ENCODE results near the gene POFUT2. TPM values are rescaled to one million over a fixed set of nuclear protein-coding genes. Genes with fewer than 3 reads are reported as not detected.

Gene POFUT2
- total RNA-seq, 2 experiments from 2014 or later: 11.7 to 12.4 TPM

DNA sequence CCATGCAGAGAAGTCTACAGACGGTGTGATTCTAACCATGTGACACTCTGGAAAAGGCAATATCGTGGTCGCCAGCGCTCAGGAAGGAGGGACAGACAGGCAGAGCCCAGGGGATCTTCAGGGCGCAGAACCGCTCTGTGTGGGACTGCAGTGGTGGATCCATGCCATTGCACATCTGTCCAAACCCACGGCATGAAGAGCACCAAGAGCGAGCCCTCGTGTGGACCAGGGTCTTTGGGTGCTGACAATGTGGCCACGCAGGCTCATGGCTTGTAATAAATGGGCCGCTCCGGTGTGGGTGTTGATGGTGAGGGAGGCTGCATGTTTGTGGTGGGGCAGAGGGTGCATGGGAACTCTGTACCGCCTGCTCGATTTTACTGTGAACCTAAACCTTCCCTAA is 25.3 kb upstream of the POFUT2 start:
- Mint-ChIP-seq H3K36me3 (ENCODE audit: low read depth) (no peaks in the 10 kb centered on the region), H3K27me3 (no peaks in the 10 kb centered on the region), H3K9me3 (no peaks in the 10 kb centered on the region), H3K27ac (no peak overlapping the region), H3K4me1 (ENCODE audit: low read depth) (peaks cover 8% of the 10 kb centered on the region), H3K4me3 (no peak overlapping the region)
- TF ChIP-seq, protein P1, sequence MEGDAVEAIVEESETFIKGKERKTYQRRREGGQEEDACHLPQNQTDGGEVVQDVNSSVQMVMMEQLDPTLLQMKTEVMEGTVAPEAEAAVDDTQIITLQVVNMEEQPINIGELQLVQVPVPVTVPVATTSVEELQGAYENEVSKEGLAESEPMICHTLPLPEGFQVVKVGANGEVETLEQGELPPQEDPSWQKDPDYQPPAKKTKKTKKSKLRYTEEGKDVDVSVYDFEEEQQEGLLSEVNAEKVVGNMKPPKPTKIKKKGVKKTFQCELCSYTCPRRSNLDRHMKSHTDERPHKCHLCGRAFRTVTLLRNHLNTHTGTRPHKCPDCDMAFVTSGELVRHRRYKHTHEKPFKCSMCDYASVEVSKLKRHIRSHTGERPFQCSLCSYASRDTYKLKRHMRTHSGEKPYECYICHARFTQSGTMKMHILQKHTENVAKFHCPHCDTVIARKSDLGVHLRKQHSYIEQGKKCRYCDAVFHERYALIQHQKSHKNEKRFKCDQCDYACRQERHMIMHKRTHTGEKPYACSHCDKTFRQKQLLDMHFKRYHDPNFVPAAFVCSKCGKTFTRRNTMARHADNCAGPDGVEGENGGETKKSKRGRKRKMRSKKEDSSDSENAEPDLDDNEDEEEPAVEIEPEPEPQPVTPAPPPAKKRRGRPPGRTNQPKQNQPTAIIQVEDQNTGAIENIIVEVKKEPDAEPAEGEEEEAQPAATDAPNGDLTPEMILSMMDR (IDR thresholded peaks at IDR 0.05): no peak
- ChIA-PET CTCF (no interaction called here), POLR2A (no interaction called here)
- ATAC-seq (no peak), DNase-seq (no peak)
- intact Hi-C loops (cut with micrococcal nuclease): no loop called here

DNA sequence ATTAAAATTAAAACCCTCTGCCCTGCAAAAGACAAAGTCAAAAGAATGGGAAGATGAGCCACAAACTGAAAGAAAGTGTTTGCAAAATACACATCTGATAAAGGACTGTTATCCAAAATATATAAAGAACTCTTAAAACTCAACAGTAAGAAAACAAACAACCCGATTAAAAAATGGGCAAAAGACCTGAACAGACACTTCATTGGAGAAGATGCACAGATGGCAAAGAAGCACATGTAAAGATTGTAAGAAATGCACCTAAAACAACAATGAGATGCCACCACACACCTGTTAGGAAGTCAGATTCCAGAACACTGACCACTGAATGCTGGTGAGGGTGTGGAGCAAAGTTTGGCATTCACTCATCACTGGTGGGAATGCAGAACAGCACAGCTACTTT is 24.6 kb upstream of the POFUT2 start:
- TF ChIP-seq, protein P1 (IDR thresholded peaks at IDR 0.05): no peak
- Mint-ChIP-seq H3K9me3 (no peaks in the 10 kb centered on the region), H3K27me3 (no peaks in the 10 kb centered on the region), H3K36me3 (ENCODE audit: low read depth) (no peaks in the 10 kb centered on the region), H3K4me1 (ENCODE audit: low read depth) (peaks cover 8% of the 10 kb centered on the region), H3K4me3 (no peak overlapping the region), H3K27ac (no peak overlapping the region)
- DNase-seq: no peak
- no peak for ATAC-seq
- POLR2A ChIA-PET: no interaction called here
- CTCF ChIA-PET: no interaction called here
- intact Hi-C loops (cut with micrococcal nuclease): no loop called here

DNA sequence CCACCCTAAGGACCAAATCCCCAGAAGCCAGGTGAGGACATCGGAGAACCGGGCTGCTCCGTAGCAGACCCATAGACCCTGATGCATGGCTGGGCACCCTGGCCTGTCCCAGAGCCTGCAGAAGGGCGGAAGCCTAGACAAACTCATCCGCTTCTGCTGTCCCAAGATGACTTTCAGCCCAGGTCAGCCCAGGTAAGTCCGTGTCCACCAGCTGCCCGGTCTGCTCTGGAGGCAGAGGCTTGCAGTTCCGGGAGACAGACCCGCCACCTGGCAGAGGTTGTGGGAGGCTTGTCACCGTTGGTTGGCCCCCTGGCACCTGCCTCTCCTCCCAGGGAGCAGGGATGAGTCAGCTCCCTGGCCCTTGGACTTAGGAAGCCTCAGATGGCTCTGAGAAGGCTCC is 22.8 kb upstream of the POFUT2 start:
- CTCF ChIA-PET: interaction anchor here (0.8 kb wide), 1 partner anchor 17 kb away, joined by 3 read pairs; no protein-coding TSS in a partner anchor
- no peak overlapping the region for H3K27ac Mint-ChIP-seq
- DNase-seq (no peak), ATAC-seq (no peak)
- POLR2A ChIA-PET: interaction anchor here (0.6 kb wide), 1 partner anchor 227 kb away, joined by 4 read pairs; no protein-coding TSS in a partner anchor
- TF ChIP-seq, protein P1 (IDR thresholded peaks at IDR 0.05): no peak
- H3K9me3 Mint-ChIP-seq: no peaks in the 10 kb centered on the region
- H3K4me1 Mint-ChIP-seq (ENCODE audit: low read depth): peaks cover 8% of the 10 kb centered on the region
- H3K27me3 Mint-ChIP-seq: no peaks in the 10 kb centered on the region
- intact Hi-C loops (cut with micrococcal nuclease): no loop called here
- H3K4me3 Mint-ChIP-seq: no peak overlapping the region
- H3K36me3 Mint-ChIP-seq (ENCODE audit: low read depth): no peaks in the 10 kb centered on the region

DNA sequence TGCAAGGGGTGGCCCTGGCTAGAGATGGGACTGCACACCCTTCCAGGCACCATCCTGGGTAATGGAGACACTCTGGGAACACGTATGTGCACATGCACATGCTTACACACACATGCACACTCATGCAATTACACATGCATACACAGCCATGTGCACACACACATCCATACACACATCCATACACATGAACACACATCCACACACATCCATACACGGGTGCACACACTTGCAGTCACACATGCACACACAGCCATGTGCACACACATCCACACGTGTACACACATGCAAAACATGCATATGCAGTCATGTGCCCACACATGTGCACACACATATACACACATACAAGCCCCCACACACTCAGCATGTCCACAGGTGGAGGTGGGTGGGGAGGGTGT is 22.3 kb upstream of the POFUT2 start:
- Mint-ChIP-seq H3K27ac (no peak overlapping the region), H3K36me3 (ENCODE audit: low read depth) (no peaks in the 10 kb centered on the region), H3K4me1 (ENCODE audit: low read depth) (peaks cover 8% of the 10 kb centered on the region), H3K4me3 (no peak overlapping the region), H3K27me3 (no peaks in the 10 kb centered on the region), H3K9me3 (no peaks in the 10 kb centered on the region)
- no peak for ATAC-seq
- TF ChIP-seq, protein P1 (IDR thresholded peaks at IDR 0.05): no peak
- ChIA-PET POLR2A (no interaction called here), CTCF (interaction anchor here (1.9 kb wide), 1 partner anchor 17 kb away, joined by 9 read pairs; no protein-coding TSS in a partner anchor)
- intact Hi-C loops (cut with micrococcal nuclease): no loop called here
- DNase-seq: no peak

DNA sequence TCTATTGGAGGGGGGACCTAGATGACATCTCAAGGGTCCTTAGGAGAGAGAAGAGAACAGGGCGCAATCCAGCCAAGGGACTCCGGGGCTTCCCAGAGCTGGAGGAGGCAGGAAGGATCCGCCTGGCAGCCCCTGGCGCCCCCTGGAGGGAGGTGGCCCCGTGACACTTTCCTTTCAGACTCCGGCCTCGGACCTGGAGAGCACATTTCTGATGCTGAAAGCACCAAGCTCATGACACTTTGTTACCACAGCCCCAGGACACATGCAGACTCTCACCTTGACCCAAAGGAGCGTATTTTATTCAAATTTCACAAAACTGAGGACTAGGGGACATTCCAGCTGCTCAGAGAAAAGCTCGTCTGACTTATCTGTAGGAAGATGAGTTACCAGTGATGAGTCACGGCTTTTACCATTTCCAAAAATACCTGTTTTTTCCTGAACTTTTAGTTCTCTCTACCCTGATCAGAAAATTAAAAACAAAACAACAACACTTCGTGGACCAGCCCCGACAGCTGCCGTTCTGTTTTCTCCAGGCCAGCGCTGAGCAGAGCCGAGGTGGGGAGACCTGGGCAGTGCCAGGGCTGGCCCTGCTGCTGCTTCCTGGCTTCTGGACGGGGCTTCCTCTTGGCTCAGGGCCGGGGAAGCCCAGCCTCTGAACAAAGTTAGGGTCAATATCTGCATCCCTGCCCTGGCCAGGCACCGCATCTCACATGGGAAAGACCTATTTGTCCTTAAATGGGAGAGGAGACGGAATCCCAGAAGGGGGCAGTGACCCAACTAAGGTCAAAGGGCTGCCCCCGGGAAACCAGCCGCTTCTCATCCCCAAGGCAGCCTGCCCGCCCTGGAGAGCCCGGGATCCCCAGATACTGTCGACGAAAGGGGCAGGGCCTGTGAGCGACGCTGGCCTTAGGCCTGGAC is 21.6 kb upstream of the POFUT2 start:
- Mint-ChIP-seq H3K4me3 (no peak overlapping the region), H3K27ac (no peak overlapping the region), H3K36me3 (ENCODE audit: low read depth) (no peaks in the 10 kb centered on the region), H3K27me3 (no peaks in the 10 kb centered on the region), H3K4me1 (ENCODE audit: low read depth) (peaks cover 8% of the 10 kb centered on the region), H3K9me3 (no peaks in the 10 kb centered on the region)
- intact Hi-C loops (cut with micrococcal nuclease): no loop called here
- ChIA-PET POLR2A (no interaction called here), CTCF (interaction anchor here (0.7 to 1.9 kb wide), 18 partner anchors 11 to 509 kb away, joined by 3 to 10 read pairs (median 4); partner anchors contain the start of gene POFUT2)
- DNase-seq: peak; percentile 65
- ATAC-seq: peak; percentile 43
- TF ChIP-seq, protein P1 (IDR thresholded peaks at IDR 0.05): peak; percentile 59
